HCT116 (cell line): ENCODE results near the gene LHX5. TPM values are rescaled to one million over a fixed set of nuclear protein-coding genes. Genes with fewer than 3 reads are reported as not detected.

ENCODE experiments used
- ATAC-seq: fragments of 200-7000 bp; cut with Tn5 transposase; 2 replicates; pipeline ENCODE4 v1.9.1; 2020; ENCODE audit warnings: mild to moderate bottlenecking, moderate library complexity
- BruUV-seq: library from RNA; stranded (reverse); fragments of 400-500 nt; replicated peaks from 2 replicates; lab custom pipeline; 2021; lab: Mats Ljungman, UMichigan
- CTCF ChIA-PET: fragments of 300-600 bp; sonication (Branson Sonifier 250); formaldehyde crosslinking; loops from one replicate; lab custom pipeline; 2021; ENCODE audit warnings: antibody characterized with exemption; lab: Charles Lee
- POLR2A ChIA-PET: fragments of 300-600, 350-600 bp; sonication (Branson Sonifier 250); formaldehyde crosslinking; loops from one replicate; lab custom pipeline; 2021; ENCODE audit warnings: antibody characterized with exemption; lab: Charles Lee
- RAD21 ChIA-PET, 2 experiments: fragments of 300-600 bp; sonication (Branson Sonifier 250); formaldehyde crosslinking; loops; one replicate each; lab custom pipeline; 2023; ENCODE audit warnings: low total read pairs in 2 of 2; ENCODE audit not compliant: uncharacterized antibody in 2 of 2, unreplicated experiment in 2 of 2, low non-redundant PET in 1 of 2; lab: Charles Lee
- DNase-seq: peaks from one replicate; pipeline ENCODE4 v3.0.0-alpha.2; 2010; ENCODE audit warnings: low read depth, low spot score
- H2AFZ ChIP-seq: fragments of 200-600 bp; shearing (Covaris generic), sonication (generic); 2 replicates; pipeline ENCODE4 v1.6.1; 2017; ENCODE audit warnings: low read depth, mixed run types, mixed read lengths, antibody characterized with exemption, low read length; ENCODE audit not compliant: poor library complexity, severe bottlenecking
- H3K27ac ChIP-seq: 2 replicates; pipeline ENCODE4 v1.5.1; 2012; ENCODE audit warnings: low read depth, low read length
- H3K27me3 ChIP-seq: fragments of 200-600 bp; sonication (generic); 2 replicates; pipeline ENCODE4 v1.6.1; 2016; ENCODE audit warnings: mixed run types, low read length, mixed read lengths; ENCODE audit not compliant: insufficient read depth
- H3K36me3 ChIP-seq, 2 experiments: fragments of 200-500 bp in 1 of 2; fragments of 200-600 bp in 1 of 2; sonication (Bioruptor generic) in 1 of 2; sonication (generic) in 1 of 2; 2 replicates each; pipeline versions ENCODE4 v1.5.1 to v1.6.1; 2014 to 2016; ENCODE audit warnings: low read length in 2 of 2, inconsistent platforms in 1 of 2, mixed read lengths in 1 of 2, mixed run types in 1 of 2; ENCODE audit not compliant: insufficient read depth in 2 of 2, control insufficient read depth in 1 of 2
- H3K4me1 ChIP-seq, 2 experiments: fragments of 200-600 bp in 1 of 2; sonication (generic) in 1 of 2; 2 replicates each; pipeline versions ENCODE4 v1.5.1 to v1.6.1; 2012 to 2017; ENCODE audit warnings: low read length in 2 of 2, inconsistent platforms in 1 of 2, mild to moderate bottlenecking in 1 of 2, mixed read lengths in 1 of 2, mixed run types in 1 of 2, moderate library complexity in 1 of 2; ENCODE audit not compliant: insufficient read depth in 2 of 2, control insufficient read depth in 1 of 2
- H3K4me2 ChIP-seq: fragments of 200-600 bp; sonication (generic); 2 replicates; pipeline ENCODE4 v1.6.1; 2017; ENCODE audit warnings: mixed run types, low read length, mixed read lengths
- H3K4me3 ChIP-seq, 2 experiments: fragments of 200-600 bp in 1 of 2; sonication (generic) in 1 of 2; replicated peaks in 1 of 2; 2 replicates each; pipeline ENCODE4 v1.5.1; 2011 to 2016; ENCODE audit warnings: low read length in 2 of 2, control low read depth in 1 of 2, low read depth in 1 of 2, mild to moderate bottlenecking in 1 of 2, mixed read lengths in 1 of 2, mixed run types in 1 of 2
- H3K79me2 ChIP-seq: fragments of 200-600 bp; sonication (generic); 2 replicates; pipeline ENCODE4 v1.6.1; 2017; ENCODE audit warnings: mild to moderate bottlenecking, mixed run types, low read length, moderate library complexity, mixed read lengths; ENCODE audit not compliant: insufficient read depth
- H3K9ac ChIP-seq: fragments of 200-600 bp; sonication (generic); 2 replicates; pipeline ENCODE4 v1.6.1; 2016; ENCODE audit warnings: low read length, mixed read lengths
- H3K9me2 ChIP-seq: fragments of 200-600 bp; sonication (generic), shearing (Covaris generic); 2 replicates; pipeline ENCODE4 v1.6.1; 2017; ENCODE audit warnings: mixed run types, mild to moderate bottlenecking, moderate library complexity; ENCODE audit not compliant: insufficient read depth
- H3K9me3 ChIP-seq, 2 experiments: fragments of 200-500 bp in 1 of 2; fragments of 200-600 bp in 1 of 2; sonication (Bioruptor generic) in 1 of 2; sonication (generic) in 1 of 2; 2 replicates each; pipeline ENCODE4 v1.6.1; 2014 to 2017; ENCODE audit warnings: low read length in 2 of 2, mixed read lengths in 2 of 2, inconsistent platforms in 1 of 2, low read depth in 1 of 2, mild to moderate bottlenecking in 1 of 2, mixed run types in 1 of 2, moderate library complexity in 1 of 2; ENCODE audit not compliant: control insufficient read depth in 1 of 2, insufficient read depth in 1 of 2
- H4K20me1 ChIP-seq: fragments of 200-600 bp; sonication (generic), shearing (Covaris generic); 2 replicates; pipeline ENCODE4 v1.6.1; 2017; ENCODE audit warnings: mixed run types, mild to moderate bottlenecking, moderate library complexity; ENCODE audit not compliant: insufficient read depth
- CEBPB ChIP-seq: IDR thresholded peaks from 2 replicates; pipeline ENCODE4 v1.6.1; 2012; ENCODE audit warnings: low read depth
- JUND ChIP-seq: IDR thresholded peaks from 2 replicates; pipeline ENCODE4 v1.6.1; 2012
- RAD21 ChIP-seq: IDR thresholded peaks from 2 replicates; pipeline ENCODE4 v1.6.1; 2012; ENCODE audit warnings: low read depth, mild to moderate bottlenecking
- REST ChIP-seq: IDR thresholded peaks from 2 replicates; pipeline ENCODE4 v1.6.1; 2012; ENCODE audit warnings: low read depth
- SP1 ChIP-seq: IDR thresholded peaks from 2 replicates; pipeline ENCODE4 v1.6.1; 2012; ENCODE audit warnings: low read depth
- intact Hi-C: fragments of 100-400 bp; cut with micrococcal nuclease; formaldehyde crosslinking; loops from 2 replicates; pipeline ENCODE4 v1.10.0; 2022
- total RNA-seq: library from RNA; stranded (reverse); gene quantifications from one replicate; pipeline ENCODE4 v1.2.1, GENCODE V29; 2021; ENCODE audit not compliant: unreplicated experiment
- TF ChIP-seq, protein P1 (sequence below): IDR thresholded peaks from 2 replicates; pipeline ENCODE4 v1.6.1; 2012

Gene LHX5
- total RNA-seq, 1 experiment from 2014 or later, result 2.4 TPM

GRCh38 chr12:113482334-113482733, 10.7 kb upstream of the LHX5 start:
- intact Hi-C loops, result no loop called here
- POLR2A ChIA-PET, result no interaction called here

More at GRCh38 chr12:113482334-113482733, 10.7 kb upstream of the LHX5 start:
- Histone ChIP-seq H3K27me3 (peaks cover 52% of the 10 kb centered on the region), H2AFZ (no peak overlapping the region), H3K9me2 (no peaks in the 10 kb centered on the region), H3K36me3 (no peaks in the 10 kb centered on the region), H3K4me1 (no peaks in the 10 kb centered on the region), H3K79me2 (no peaks in the 10 kb centered on the region), H3K4me2 (no peak overlapping the region), H3K9me3 (no peaks in the 10 kb centered on the region), H3K4me3 (no peak overlapping the region), H3K27ac (no peak overlapping the region), H3K9ac (no peak overlapping the region), H4K20me1 (no peaks in the 10 kb centered on the region)
- ATAC-seq (no peak), DNase-seq (no peak)
- BruUV-seq, result no TSS peak
- RAD21 ChIA-PET, result no interaction called here
- CTCF ChIA-PET, result no interaction called here
- TF ChIP-seq JUND, result no peak
- no peak for TF ChIP-seq REST
- no peak for TF ChIP-seq RAD21
- no peak for TF ChIP-seq SP1
- TF ChIP-seq, protein P1, sequence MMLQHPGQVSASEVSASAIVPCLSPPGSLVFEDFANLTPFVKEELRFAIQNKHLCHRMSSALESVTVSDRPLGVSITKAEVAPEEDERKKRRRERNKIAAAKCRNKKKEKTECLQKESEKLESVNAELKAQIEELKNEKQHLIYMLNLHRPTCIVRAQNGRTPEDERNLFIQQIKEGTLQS, result no peak
- no peak for TF ChIP-seq CEBPB
